CD4-positive, alpha-beta memory T cell (primary cell): ENCODE data around the gene DNAJC5. TPM values are rescaled to one million over a fixed set of nuclear protein-coding genes. Genes with fewer than 3 reads are reported as not detected.

Source experiments
- CTCF ChIA-PET: fragments of 350-600 bp; sonication (Branson Sonifier 250); formaldehyde crosslinking; loops from one replicate; lab custom pipeline; 2021; ENCODE audit warnings: inconsistent platforms; ENCODE audit not compliant: partially characterized antibody; lab: Charles Lee
- POLR2A ChIA-PET: fragments of 350-600 bp; sonication (Branson Sonifier 250); formaldehyde crosslinking; loops from one replicate; lab custom pipeline; 2021; ENCODE audit not compliant: partially characterized antibody; lab: Charles Lee
- DNase-seq, 5 donors: peaks; one replicate each; pipeline versions ENCODE4 v3.0.0 to v3.0.0-alpha.2; 2020 to 2022; ENCODE audit warnings: mixed read lengths in 1 of 5
- H3K27ac ChIP-seq: one replicate; pipeline ENCODE4 v1.7.0; 2013; ENCODE audit warnings: low read depth, low read length
- H3K27me3 ChIP-seq: 2 replicates; pipeline ENCODE4 v1.7.0; 2013; ENCODE audit warnings: mild to moderate bottlenecking, low read length, moderate library complexity; ENCODE audit not compliant: insufficient read depth
- H3K36me3 ChIP-seq: 2 replicates; pipeline ENCODE4 v1.7.0; 2013; ENCODE audit warnings: mild to moderate bottlenecking, low read length, moderate library complexity; ENCODE audit not compliant: insufficient read depth
- H3K4me1 ChIP-seq: 2 replicates; pipeline ENCODE4 v1.7.0; 2013; ENCODE audit warnings: mild to moderate bottlenecking, low read length, moderate library complexity; ENCODE audit not compliant: insufficient read depth
- H3K4me3 ChIP-seq, 2 donors: one replicate each; pipeline ENCODE4 v1.7.0; 2013; ENCODE audit warnings: low read length in 2 of 2, mild to moderate bottlenecking in 1 of 2
- H3K9me3 ChIP-seq, 2 donors: one replicate each; pipeline ENCODE4 v1.7.0; 2013; ENCODE audit warnings: low read length in 2 of 2, control low read depth in 1 of 2; ENCODE audit not compliant: control insufficient read depth in 1 of 2
- H3K27ac Mint-ChIP-seq, 7 donors: one replicate each; pipeline ENCODE4 v1.8.0; 2020 to 2021; ENCODE audit warnings: mixed read lengths in 7 of 7, mild to moderate bottlenecking in 6 of 7, inconsistent platforms in 3 of 7, moderate library complexity in 3 of 7
- H3K27me3 Mint-ChIP-seq, 2 donors: one replicate each; pipeline ENCODE4 v1.8.0; 2020 to 2021; ENCODE audit warnings: mixed read lengths in 2 of 2
- H3K36me3 Mint-ChIP-seq, 2 donors: one replicate each; pipeline ENCODE4 v1.8.0; 2020 to 2021; ENCODE audit warnings: mixed read lengths in 2 of 2, inconsistent platforms in 1 of 2, mild to moderate bottlenecking in 1 of 2
- H3K4me1 Mint-ChIP-seq, 4 donors: one replicate each; pipeline ENCODE4 v1.8.0; 2020 to 2021; ENCODE audit warnings: mixed read lengths in 4 of 4, mild to moderate bottlenecking in 1 of 4
- H3K4me3 Mint-ChIP-seq, 8 donors: one replicate each; pipeline ENCODE4 v1.8.0; 2020 to 2021; ENCODE audit warnings: mixed read lengths in 8 of 8, mild to moderate bottlenecking in 7 of 8, moderate library complexity in 6 of 8, inconsistent platforms in 3 of 8
- H3K9me3 Mint-ChIP-seq, 8 donors: one replicate each; pipeline ENCODE4 v1.8.0; 2020 to 2021; ENCODE audit warnings: mixed read lengths in 8 of 8, mild to moderate bottlenecking in 5 of 8, inconsistent platforms in 3 of 8, moderate library complexity in 1 of 8
- intact Hi-C: fragments of 100-400 bp; cut with micrococcal nuclease; formaldehyde crosslinking; loops from one replicate; pipeline ENCODE4 v1.15.1; 2023
- polyA plus RNA-seq, 2 donors: library from polyadenylated mRNA; unstranded; fragments of 300-500 nt; fragmentation: Illumina TruSeq; gene quantifications; one replicate each; pipeline ENCODE4 v1.2.3, GENCODE V29; 2021
- total RNA-seq, 2 experiments: library from RNA; stranded (reverse); gene quantifications; one replicate each; pipeline ENCODE4 v1.2.3, GENCODE V29; 2021

DNAJC5 gene
- total and polyA plus RNA-seq, 4 experiments from 2014 or later, result 4.9 to 54.4 (median 31.3) TPM

DNA sequence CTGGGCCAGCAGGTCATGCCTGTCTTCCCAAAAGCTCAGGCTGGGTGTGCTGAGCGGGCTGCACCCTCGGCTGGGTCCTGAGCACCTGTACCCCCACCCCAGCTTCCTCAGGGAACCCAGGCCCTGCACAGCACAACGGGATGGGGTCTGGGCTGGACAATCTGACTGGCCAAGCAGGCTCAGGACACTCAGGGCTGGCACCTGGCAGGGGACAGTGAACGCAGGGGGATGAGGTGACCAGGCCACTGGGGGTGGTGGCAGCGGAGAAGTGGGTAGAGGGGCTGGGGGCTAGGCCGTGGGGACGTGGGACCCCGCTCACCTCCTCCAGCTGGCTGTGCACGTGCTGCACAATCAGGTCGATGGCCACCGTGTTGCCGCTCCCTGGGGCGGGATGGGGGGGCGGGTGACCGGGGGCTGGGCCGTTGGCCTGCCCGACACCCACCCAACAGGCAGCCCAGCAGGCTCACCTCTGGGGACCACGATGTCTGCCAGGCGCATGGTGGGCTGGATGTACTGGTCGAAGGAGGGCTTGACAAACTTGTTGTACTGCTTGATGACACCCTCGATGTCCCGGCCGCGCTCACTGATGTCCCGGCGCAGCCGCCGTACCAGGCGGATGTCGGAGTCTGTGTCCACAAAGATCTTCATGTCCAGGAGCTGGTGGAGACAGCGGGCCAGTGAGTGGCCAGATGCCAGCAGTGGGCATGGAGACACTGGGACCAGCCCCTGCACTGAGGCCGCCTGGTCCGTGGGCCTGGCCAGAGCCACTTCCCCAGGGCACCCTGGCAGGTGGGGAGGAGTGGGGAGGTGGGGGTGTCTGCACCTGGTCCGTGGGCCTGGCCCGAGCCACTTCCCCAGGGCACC lies 49.4 kb downstream of the DNAJC5 start:
- no peaks in the 10 kb centered on the region for H3K27me3 Mint-ChIP-seq
- no peak for DNase-seq
- H3K27ac ChIP-seq, result no peak overlapping the region
- H3K36me3 ChIP-seq, result peaks cover 39% of the 10 kb centered on the region
- H3K27me3 ChIP-seq, result no peaks in the 10 kb centered on the region
- peaks cover 7 to 37% of the 10 kb centered on the region in 2 donors for H3K36me3 Mint-ChIP-seq
- no peaks in the 10 kb centered on the region for H3K9me3 ChIP-seq
- H3K4me1 ChIP-seq, result peaks cover 49% of the 10 kb centered on the region
- POLR2A ChIA-PET, result interaction anchor here (0.8 kb wide), 1 partner anchor 41 kb away, joined by 3 read pairs; no protein-coding TSS in a partner anchor
- H3K4me3 Mint-ChIP-seq, result no peak overlapping the region
- intact Hi-C loops, result no loop called here
- CTCF ChIA-PET, result no interaction called here
- no peak overlapping the region for H3K27ac Mint-ChIP-seq
- H3K4me1 Mint-ChIP-seq, result peaks cover 28 to 53% (median 43%) of the 10 kb centered on the region in 4 donors
- no peak overlapping the region for H3K4me3 ChIP-seq
- peaks cover 0 to 2% (median 0%) of the 10 kb centered on the region in 8 donors for H3K9me3 Mint-ChIP-seq

DNA sequence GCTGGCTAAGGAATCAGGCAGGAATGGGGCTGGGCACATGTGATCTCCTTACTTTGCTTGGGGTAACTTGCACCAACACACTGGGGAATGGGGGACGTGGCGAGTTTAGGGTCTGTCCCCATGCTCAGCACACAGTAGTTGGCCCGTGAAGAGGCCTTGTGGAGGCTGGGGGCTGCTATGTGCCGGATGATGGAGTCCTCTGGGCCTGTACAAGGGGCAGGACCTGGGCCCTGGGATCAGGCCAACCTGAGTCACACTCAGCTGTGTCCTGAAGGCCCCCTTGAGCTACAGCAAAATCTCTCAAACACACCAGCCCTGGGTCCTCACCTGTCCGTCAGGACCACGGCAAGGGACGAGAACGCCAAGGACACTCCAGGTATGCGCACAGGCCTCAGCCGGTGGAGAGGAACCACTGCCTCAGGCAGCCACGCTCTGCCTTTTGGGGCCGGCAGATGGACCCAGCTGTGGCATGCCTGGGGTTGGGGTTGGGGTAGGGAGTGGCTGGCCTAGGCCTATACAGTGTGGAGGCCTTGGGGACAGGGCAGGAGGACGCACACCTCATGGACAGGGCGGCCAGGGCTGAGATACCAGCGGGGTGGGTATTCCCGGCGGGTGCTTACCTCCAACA lies 50.2 kb downstream of the DNAJC5 start:
- intact Hi-C loops, result no loop called here
- no peak overlapping the region for H3K27ac ChIP-seq
- H3K9me3 Mint-ChIP-seq, result peaks cover 0 to 2% (median 0%) of the 10 kb centered on the region in 8 donors
- H3K4me3 Mint-ChIP-seq, result no peak overlapping the region
- peak overlapping the region in 4 of 7 donors; percentile 18 to 61 (median 40) for H3K27ac Mint-ChIP-seq
- H3K4me1 ChIP-seq, result peaks cover 58% of the 10 kb centered on the region
- H3K27me3 Mint-ChIP-seq, result no peaks in the 10 kb centered on the region
- peaks cover 36% of the 10 kb centered on the region for H3K36me3 ChIP-seq
- no peak for DNase-seq
- ChIA-PET POLR2A (no interaction called here), CTCF (no interaction called here)
- peaks cover 7 to 37% of the 10 kb centered on the region in 2 donors for H3K36me3 Mint-ChIP-seq
- no peaks in the 10 kb centered on the region for H3K9me3 ChIP-seq
- no peaks in the 10 kb centered on the region for H3K27me3 ChIP-seq
- H3K4me3 ChIP-seq, result no peak overlapping the region
- H3K4me1 Mint-ChIP-seq, result peaks cover 28 to 61% (median 47%) of the 10 kb centered on the region in 4 donors

DNA sequence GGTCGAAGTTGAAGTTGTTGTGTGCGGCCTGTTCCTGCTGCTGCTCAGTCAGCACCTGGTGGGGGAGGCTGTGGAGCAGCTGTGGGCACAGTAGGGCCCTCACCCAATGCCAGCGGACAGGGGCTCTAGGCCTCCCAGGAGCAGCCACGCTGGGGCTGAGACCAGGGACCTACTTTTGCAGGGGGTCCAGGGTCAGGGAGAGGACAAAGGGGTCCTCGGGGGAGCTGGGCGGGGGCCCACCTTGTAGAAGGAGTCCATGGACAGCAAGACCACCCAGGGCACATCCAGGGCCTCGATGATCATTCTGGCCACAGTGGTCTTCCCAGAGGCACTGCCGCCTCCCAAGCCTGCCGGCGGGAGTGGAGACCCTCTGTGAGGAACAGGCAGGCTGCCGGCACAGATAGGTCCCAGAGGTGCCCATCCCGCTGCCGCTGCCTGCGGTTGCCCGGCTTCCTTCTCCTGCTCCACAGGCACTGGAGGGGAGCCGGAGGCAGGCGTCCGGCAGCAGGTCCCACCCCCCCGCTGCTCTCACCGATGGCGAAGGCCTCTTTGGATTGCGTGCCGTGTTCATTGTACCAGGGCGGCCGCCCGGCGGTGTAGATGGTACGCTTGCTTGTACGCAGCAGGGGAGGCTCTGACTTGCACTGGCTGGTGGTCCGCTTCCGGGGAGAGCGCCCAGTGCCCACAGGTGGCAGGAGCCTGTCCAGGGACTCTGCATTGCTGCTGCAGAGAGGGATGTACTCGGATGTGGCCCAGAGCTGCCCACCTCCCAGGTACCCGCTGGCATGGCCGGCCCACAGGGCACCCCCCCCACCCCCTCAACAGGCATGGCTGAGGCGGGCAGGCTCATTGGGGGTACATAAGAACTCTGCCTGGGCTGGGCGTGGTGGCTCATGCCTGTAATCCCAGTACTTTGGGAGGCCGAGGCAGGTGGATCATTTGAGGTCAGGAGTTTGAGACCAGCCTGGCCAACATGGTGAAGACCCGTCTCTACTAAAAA lies 51.3 kb downstream of the DNAJC5 start:
- DNase-seq, result peak in 1 of 5 donors; percentile 24
- peak overlapping the region in 1 of 8 donors; percentile 90 for H3K4me3 Mint-ChIP-seq

DNA sequence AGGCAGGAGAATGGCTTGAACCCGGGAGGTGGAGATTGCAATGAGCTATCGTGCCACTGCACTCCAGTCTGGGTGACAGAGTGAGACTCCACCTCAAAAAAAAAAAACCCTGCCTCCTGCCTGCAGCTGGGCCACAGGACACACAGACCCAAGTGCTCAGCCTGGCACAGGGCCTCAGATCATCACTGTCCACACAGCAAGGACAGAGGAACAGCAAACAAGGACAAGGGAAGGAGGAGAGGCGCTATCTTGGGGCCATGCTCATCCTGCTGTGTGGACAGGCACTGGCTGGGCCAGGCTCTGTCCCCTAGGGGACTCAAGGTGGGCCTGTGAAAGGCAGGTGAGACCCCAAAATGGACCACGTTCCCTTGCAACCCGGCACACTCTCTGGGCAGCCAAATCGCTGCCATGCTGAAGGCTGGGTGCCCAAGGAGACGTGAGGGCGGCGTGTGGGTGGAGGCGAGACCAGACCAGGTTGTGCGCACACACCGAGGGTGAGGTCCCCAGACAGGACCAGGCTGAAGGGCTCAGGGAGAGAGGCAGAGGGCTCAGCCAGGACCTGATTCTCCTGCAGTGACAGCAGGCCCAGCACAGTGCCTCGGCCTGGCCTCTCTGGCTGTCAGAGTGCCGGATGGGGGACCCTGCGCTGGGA lies 52.2 kb downstream of the DNAJC5 start:
- no peak overlapping the region for H3K27ac ChIP-seq
- CTCF ChIA-PET, result no interaction called here
- peaks cover 49% of the 10 kb centered on the region for H3K4me1 ChIP-seq
- Mint-ChIP-seq H3K27me3 (no peaks in the 10 kb centered on the region), H3K36me3 (peaks cover 3 to 29% of the 10 kb centered on the region in 2 donors), H3K4me3 (peak overlapping the region in 6 of 8 donors; percentile 66 to 98 (median 82)), H3K27ac (peak overlapping the region; percentile 1 to 99 (median 57)), H3K4me1 (peaks cover 27 to 60% (median 39%) of the 10 kb centered on the region in 4 donors), H3K9me3 (peaks cover 0 to 2% (median 0%) of the 10 kb centered on the region in 8 donors)
- H3K27me3 ChIP-seq, result no peaks in the 10 kb centered on the region
- peak in 1 of 5 donors; percentile 24 for DNase-seq
- H3K4me3 ChIP-seq, result no peak overlapping the region
- POLR2A ChIA-PET, result interaction anchor here (0.6 to 0.9 kb wide), 2 partner anchors 9 to 15 kb away, joined by 3 read pairs; partner anchors contain the start of gene UCKL1
- no peaks in the 10 kb centered on the region for H3K9me3 ChIP-seq
- H3K36me3 ChIP-seq, result peaks cover 25% of the 10 kb centered on the region
- intact Hi-C loops, result no loop called here

More for the DNA sequence above, 51.3 kb downstream of the DNAJC5 start:
- no peaks in the 10 kb centered on the region for H3K27me3 ChIP-seq
- intact Hi-C loops, result no loop called here
- no peak overlapping the region for H3K27ac ChIP-seq
- H3K9me3 Mint-ChIP-seq, result peaks cover 0 to 2% (median 0%) of the 10 kb centered on the region in 8 donors
- H3K27me3 Mint-ChIP-seq, result no peaks in the 10 kb centered on the region
- H3K4me1 Mint-ChIP-seq, result peaks cover 29 to 66% (median 44%) of the 10 kb centered on the region in 4 donors
- POLR2A ChIA-PET, result interaction anchor here (0.9 kb wide), 1 partner anchor 10 kb away, joined by 3 read pairs; the partner anchor contains the start of gene UCKL1
- peak overlapping the region in 4 of 7 donors; percentile 30 to 99 (median 64) for H3K27ac Mint-ChIP-seq
- H3K4me3 ChIP-seq, result no peak overlapping the region
- H3K9me3 ChIP-seq, result no peaks in the 10 kb centered on the region
- CTCF ChIA-PET, result no interaction called here
- H3K36me3 ChIP-seq, result peaks cover 25% of the 10 kb centered on the region
- peaks cover 54% of the 10 kb centered on the region for H3K4me1 ChIP-seq
- H3K36me3 Mint-ChIP-seq, result peaks cover 7 to 32% of the 10 kb centered on the region in 2 donors

DNA sequence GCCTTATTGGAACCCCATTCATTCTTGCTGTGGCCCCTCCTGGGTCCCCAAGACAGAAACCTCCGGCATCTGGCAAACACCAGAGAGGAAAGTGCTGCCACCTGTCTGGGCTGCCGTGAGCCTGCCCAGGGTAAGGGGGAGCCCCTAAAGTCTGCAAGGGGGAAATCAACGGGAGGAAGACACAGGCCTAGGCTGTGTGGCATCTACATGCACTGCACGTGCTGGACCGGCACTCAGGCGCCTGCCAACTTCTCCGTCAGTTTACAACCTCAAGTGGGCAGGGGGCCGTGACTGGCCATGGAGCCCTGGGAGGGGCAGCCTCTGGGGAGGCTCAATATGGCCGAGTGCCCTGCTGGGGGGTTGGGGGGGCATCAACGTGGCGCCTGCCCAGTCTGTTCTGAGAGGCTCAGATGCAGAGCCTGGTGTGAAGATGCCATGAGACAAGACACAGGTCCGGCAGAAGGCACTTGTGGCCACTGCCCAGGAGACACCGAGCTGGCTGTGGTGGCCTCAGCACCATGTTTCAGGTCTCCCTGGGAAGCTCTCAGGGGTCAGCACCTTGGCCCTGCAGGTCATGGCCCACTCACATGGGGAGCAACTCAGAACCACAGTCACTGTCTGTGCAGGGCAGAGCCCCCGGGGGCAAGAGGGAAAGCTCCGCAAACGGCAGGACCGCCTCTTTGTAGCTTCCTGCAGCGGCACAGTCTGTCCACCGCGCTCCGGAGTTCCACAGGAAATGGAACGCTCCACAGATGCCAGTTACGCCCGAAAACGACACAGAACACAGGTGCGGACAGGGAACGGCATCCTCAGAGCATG lies 52.9 kb downstream of the DNAJC5 start:
- peak overlapping the region; percentile 58 for H3K27ac ChIP-seq
- Mint-ChIP-seq H3K36me3 (peaks cover 3 to 27% of the 10 kb centered on the region in 2 donors), H3K27me3 (no peaks in the 10 kb centered on the region), H3K27ac (peak overlapping the region; percentile 91 to 99 (median 97)), H3K9me3 (no peaks in the 10 kb centered on the region), H3K4me3 (peak overlapping the region; percentile 80 to 98 (median 90)), H3K4me1 (peaks cover 26 to 60% (median 37%) of the 10 kb centered on the region in 4 donors)
- H3K4me3 ChIP-seq, result peak overlapping the region; percentile 46 to 52
- H3K9me3 ChIP-seq, result no peaks in the 10 kb centered on the region
- peaks cover 22% of the 10 kb centered on the region for H3K36me3 ChIP-seq
- peak in 3 of 5 donors; percentile 36 to 50 (median 46) for DNase-seq
- intact Hi-C loops, result no loop called here
- ChIA-PET POLR2A (interaction anchor here (0.6 to 0.8 kb wide), 2 partner anchors 9 to 14 kb away, joined by 3 read pairs; no protein-coding TSS in a partner anchor), CTCF (no interaction called here)
- H3K27me3 ChIP-seq, result no peaks in the 10 kb centered on the region
- H3K4me1 ChIP-seq, result peaks cover 45% of the 10 kb centered on the region
